K562 treated with DMSO at 1 percent for 4 hours (cell line): ENCODE data around the gene SMU1. TPM values are rescaled to one million over a fixed set of nuclear protein-coding genes. Genes with fewer than 3 reads are reported as not detected.

Source experiments
- total RNA-seq: library from RNA; unstranded; fragments of 300-600 nt; gene quantifications from 2 replicates; pipeline ENCODE4 v1.2.3, GENCODE V29; 2022; ENCODE audit not compliant: insufficient read depth

SMU1 gene
- 5.9 and 8.8 TPM in 2 replicates for total RNA-seq

DNA sequence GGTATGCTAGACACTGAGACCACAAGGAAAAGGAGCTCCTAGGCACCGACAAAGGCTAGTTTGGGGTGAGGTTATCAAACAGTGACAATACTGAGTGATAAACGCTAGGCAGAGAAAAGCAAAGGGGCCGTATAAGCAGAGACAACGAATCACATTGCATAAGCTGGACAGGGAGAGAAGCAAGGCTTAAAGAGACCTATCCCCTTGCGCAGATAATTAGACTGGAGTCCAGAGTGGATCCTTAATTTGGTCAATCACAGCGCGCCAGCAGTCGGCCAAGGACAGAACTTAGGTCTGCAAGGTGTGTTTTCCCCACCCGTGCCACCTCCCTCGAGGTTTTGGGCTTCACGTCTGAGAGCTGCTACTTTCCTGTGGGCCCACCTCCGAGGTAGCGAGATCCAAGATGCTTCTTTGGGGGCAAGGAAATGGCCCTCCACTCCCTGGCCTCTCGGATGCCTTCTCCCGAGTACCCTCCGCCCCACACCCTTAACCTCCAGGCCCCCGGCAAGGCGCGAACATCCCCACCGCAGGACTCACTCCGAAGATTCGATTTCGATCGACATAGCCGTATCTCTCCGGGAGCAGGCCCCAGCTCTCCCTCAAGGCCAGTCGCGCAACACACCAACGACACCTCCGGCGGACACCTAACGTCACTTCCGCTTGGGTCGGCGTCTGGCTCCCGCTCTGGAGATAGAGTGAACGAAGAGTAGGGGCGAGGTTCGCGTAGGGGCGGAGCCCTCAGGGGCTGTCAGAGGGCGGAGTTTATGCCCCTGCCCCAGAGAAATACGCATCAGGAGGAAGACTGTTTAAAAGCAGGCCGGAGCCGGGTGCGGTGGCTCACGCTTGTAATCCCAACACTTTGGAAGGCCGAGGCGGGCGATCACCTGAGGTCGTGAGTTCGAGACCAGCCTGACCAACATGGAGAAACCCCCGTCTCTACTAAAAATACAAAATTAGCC is at the start of gene SMU1:
Gene SMU1 (minus strand): TSS at position 629 of the 959 bp plus-strand sequence. CDS start 66 bp downstream, at position 563.

DNA sequence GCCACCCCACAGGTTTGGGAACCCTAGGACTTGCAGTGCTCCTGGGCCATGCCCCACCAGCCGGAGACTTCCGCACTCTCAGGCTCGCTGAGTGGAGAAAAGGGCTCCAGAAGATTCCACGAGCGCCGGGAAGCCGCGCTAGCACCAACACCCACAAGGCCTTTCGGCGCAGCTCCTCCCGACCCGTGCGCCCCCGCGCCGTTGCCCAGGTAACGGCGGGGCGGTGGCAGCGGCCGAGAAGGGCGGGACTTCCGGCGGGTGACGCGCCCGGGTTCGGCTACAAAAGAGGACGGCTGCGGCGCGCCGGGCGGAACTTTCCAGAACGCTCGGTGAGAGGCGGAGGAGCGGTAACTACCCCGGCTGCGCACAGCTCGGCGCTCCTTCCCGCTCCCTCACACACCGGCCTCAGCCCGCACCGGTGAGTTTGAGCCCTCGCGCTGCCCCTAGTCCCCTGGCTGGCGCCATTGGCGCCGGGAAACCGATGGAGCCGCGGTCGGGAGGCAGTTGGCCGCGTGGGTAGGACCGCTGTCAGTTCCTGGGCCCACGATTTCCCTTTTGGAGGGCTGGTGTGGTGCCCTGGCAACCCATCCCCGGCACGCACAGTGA is 51.4 kb downstream of the SMU1 start, which contains the start of gene DNAJA1:
Gene DNAJA1 (plus strand): TSS at position 308 of the 606 bp plus-strand sequence. CDS start 1,212 bp downstream, outside the sequence.

Other genes with a start within 250 kb of the SMU1 start
- gene APTX, start 75.0 kb downstream of the SMU1 start, total RNA-seq: 23.8 and 25.3 TPM in 2 replicates
- gene DNAJA1, start 51.4 kb downstream of the SMU1 start, total RNA-seq: 147 and 170 TPM in 2 replicates
- gene B4GALT1, start 90.7 kb upstream of the SMU1 start, total RNA-seq: 28.9 and 32.8 TPM in 2 replicates
- not detected in 2 replicates for gene SPINK4, start 163.5 kb upstream of the SMU1 start, total RNA-seq
- gene BAG1, start 188.0 kb upstream of the SMU1 start, total RNA-seq: 94.4 and 121 TPM in 2 replicates
- 38.2 and 43.7 TPM in 2 replicates for gene CHMP5, start 188.4 kb upstream of the SMU1 start, total RNA-seq
- gene NFX1, start 213.8 kb upstream of the SMU1 start, total RNA-seq: 15.8 and 16.7 TPM in 2 replicates